ENCODE results near the gene ENAH. TPM values are rescaled to one million over a fixed set of nuclear protein-coding genes. Genes with fewer than 3 reads are reported as not detected.

The ENAH gene
- total and polyA plus RNA-seq, 4 donors: 15.5 to 89.4 (median 48.4) TPM

DNA sequence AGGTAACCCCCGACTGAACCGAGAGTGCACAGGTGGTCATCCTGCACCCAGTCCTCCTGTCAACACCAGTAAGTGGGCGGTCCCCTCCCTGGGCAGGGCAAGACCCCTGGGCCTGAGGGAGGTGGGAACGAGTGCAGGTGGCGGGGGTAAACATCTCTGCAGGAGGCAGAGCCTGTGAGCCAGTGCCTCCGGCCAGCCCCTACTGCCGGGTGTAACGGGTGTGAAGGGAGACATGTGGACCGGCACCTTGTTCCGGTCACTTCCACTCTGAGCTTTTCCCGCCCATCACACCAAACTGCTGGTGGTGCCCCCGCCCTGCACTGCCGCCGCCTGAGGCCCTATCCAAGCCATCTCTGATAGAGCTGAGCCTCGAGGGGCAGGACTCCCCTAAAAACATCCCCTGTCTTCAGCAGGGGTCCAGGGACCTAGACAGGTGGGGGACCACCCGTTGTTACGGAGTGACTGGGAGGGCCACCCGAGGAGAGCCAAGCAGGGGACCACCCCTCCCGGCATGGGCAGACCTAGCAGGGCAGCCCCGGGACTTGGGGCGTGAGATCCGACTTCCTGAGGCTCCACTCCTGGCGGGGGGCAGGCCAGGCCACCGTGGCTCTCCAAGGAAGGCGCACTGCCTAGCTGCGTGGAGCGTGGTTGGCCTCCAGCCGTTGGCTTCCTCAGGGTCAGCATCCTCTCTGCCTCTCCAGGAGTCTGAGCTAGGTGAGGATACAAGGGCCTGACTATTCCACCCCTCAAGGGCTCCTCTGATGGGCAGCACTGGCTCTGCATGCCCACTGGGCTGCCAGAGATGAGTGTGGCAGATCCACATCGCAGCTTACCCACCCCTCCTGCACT, 181.2 kb downstream of the ENAH start:
- H3K27me3 ChIP-seq (ENCODE audit: control insufficient read depth in 3 of 3, insufficient read depth in 3 of 3, low read length in 2 of 3): no peaks in the 10 kb centered on the region
- ATAC-seq (ENCODE audit: insufficient read depth, low FRiP score) (no peak), DNase-seq (no peak)
- H3K4me3 ChIP-seq: no peak overlapping the region
- H3K4me1 ChIP-seq (ENCODE audit: control insufficient read depth in 5 of 5, insufficient read depth in 5 of 5, low read length in 5 of 5): peaks cover 0 to 11% (median 3%) of the 10 kb centered on the region in 5 donors
- H3K9ac ChIP-seq (ENCODE audit: insufficient read depth in 1 of 2, low read length in 2 of 2): no peak overlapping the region
- no peak overlapping the region for H3K27ac ChIP-seq (ENCODE audit: low read depth in 1 of 2, low read length in 1 of 2)
- no peaks in the 10 kb centered on the region for H3K36me3 ChIP-seq (ENCODE audit: control insufficient read depth in 4 of 4, insufficient read depth in 4 of 4, low read length in 4 of 4)
- H3K9me3 ChIP-seq (ENCODE audit: control insufficient read depth in 4 of 4, insufficient read depth in 3 of 4, low read length in 3 of 4): no peaks in the 10 kb centered on the region
- TF ChIP-seq, protein P1, sequence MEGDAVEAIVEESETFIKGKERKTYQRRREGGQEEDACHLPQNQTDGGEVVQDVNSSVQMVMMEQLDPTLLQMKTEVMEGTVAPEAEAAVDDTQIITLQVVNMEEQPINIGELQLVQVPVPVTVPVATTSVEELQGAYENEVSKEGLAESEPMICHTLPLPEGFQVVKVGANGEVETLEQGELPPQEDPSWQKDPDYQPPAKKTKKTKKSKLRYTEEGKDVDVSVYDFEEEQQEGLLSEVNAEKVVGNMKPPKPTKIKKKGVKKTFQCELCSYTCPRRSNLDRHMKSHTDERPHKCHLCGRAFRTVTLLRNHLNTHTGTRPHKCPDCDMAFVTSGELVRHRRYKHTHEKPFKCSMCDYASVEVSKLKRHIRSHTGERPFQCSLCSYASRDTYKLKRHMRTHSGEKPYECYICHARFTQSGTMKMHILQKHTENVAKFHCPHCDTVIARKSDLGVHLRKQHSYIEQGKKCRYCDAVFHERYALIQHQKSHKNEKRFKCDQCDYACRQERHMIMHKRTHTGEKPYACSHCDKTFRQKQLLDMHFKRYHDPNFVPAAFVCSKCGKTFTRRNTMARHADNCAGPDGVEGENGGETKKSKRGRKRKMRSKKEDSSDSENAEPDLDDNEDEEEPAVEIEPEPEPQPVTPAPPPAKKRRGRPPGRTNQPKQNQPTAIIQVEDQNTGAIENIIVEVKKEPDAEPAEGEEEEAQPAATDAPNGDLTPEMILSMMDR (IDR thresholded peaks at IDR 0.05; ENCODE audit: control extremely low read depth, extremely low read depth): no peak
- WGBS, 2 donors: 85% methylated on average over 29 of the region's 29 CpGs

DNA sequence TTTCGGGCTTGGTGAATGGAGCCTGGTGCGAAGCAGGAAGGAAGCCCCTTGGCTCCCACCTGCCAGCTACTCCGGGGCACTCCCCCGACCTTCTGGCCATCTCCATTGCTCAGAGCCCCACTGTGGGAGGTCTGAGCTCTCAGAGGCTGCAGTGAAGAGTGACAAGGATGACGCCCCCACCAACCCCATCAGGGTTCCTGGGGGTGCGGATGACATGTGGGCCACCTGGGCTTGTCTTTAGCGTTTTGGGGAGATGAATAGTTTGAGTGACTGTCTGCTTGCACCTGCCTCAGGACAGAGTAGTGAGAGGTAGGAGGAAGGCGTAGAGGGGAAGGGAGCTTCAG, 181.8 kb downstream of the ENAH start:
- TF ChIP-seq, protein P1 (IDR thresholded peaks at IDR 0.05; ENCODE audit: control extremely low read depth, extremely low read depth): no peak
- ATAC-seq (ENCODE audit: insufficient read depth, low FRiP score) (no peak), DNase-seq (no peak)
- Histone ChIP-seq H3K27ac (ENCODE audit: low read depth in 1 of 2, low read length in 1 of 2) (no peak overlapping the region), H3K4me3 (no peak overlapping the region), H3K9me3 (ENCODE audit: control insufficient read depth in 4 of 4, insufficient read depth in 3 of 4, low read length in 3 of 4) (no peaks in the 10 kb centered on the region), H3K27me3 (ENCODE audit: control insufficient read depth in 3 of 3, insufficient read depth in 3 of 3, low read length in 2 of 3) (no peaks in the 10 kb centered on the region), H3K9ac (ENCODE audit: insufficient read depth in 1 of 2, low read length in 2 of 2) (no peak overlapping the region), H3K4me1 (ENCODE audit: control insufficient read depth in 5 of 5, insufficient read depth in 5 of 5, low read length in 5 of 5) (peaks cover 0 to 11% (median 3%) of the 10 kb centered on the region in 5 donors), H3K36me3 (ENCODE audit: control insufficient read depth in 4 of 4, insufficient read depth in 4 of 4, low read length in 4 of 4) (no peaks in the 10 kb centered on the region)
- WGBS, 2 donors: 77 to 78% methylated on average over 8 of the region's 8 CpGs

DNA sequence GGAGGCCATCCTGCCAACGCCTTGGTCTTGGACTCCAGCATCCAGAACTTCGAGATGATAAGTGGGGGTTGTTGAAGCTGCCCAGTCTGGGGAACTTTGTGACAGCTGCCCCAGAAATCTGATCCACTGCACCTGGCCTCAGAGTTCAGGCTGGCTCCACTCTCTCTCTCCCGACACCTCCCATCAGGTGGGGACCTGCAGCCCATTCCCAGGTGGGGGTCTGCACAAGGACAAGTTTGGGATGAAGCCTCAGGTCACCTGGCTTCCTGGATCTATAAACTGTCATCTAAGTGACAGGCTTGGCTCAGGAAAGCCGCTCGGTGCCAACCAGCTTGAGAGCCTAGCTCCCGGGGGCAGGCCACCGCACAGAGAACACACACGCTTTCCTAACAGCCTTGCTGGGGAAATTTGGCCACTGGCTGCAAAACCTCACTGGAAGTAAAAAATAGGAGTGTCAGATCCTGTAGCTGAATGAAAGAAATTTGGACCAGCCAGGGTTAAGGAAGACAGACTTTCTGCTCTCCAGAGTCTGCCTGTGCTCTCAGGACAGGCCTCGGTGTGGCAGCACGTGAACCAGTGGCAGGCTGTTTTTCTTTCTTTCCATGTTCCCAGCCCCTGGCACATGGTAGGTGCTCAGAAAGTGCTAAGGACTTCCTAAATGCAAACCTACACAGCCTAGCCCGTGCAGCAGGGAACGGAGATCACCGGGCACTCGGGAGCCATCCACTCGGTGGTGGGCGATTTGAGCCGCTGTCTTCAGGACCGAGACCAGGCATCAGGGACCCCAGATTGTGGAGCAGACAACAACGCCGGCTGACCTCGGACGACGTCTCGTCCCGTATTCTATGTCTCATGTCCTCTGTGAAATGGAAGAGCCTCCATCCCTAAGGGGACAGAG, 182.5 kb downstream of the ENAH start:
- Histone ChIP-seq H3K27ac (ENCODE audit: low read depth in 1 of 2, low read length in 1 of 2) (no peak overlapping the region), H3K27me3 (ENCODE audit: control insufficient read depth in 3 of 3, insufficient read depth in 3 of 3, low read length in 2 of 3) (no peaks in the 10 kb centered on the region), H3K4me1 (ENCODE audit: control insufficient read depth in 5 of 5, insufficient read depth in 5 of 5, low read length in 5 of 5) (peaks cover 0 to 10% (median 3%) of the 10 kb centered on the region in 5 donors), H3K9ac (ENCODE audit: insufficient read depth in 1 of 2, low read length in 2 of 2) (no peak overlapping the region), H3K9me3 (ENCODE audit: control insufficient read depth in 4 of 4, insufficient read depth in 3 of 4, low read length in 3 of 4) (no peaks in the 10 kb centered on the region), H3K36me3 (ENCODE audit: control insufficient read depth in 4 of 4, insufficient read depth in 4 of 4, low read length in 4 of 4) (no peaks in the 10 kb centered on the region), H3K4me3 (no peak overlapping the region)
- no peak for DNase-seq
- TF ChIP-seq, protein P1 (IDR thresholded peaks at IDR 0.05; ENCODE audit: control extremely low read depth, extremely low read depth): no peak
- ATAC-seq (ENCODE audit: insufficient read depth, low FRiP score): no peak
- WGBS, 2 donors: 86 to 90% methylated on average over 25 of the region's 25 CpGs

All from lung (tissue), 12 donors.